Nephron progenitor cell (in vitro differentiated cells): ENCODE data around the gene CFAP65.

Experiments used
- DNase-seq: peaks from one replicate; pipeline ENCODE4 v3.0.0; 2021
- H3K27ac Mint-ChIP-seq: 2 replicates; pipeline ENCODE4 v1.8.0; 2021; ENCODE audit warnings: mild to moderate bottlenecking, moderate library complexity, mixed read lengths
- H3K27me3 Mint-ChIP-seq: 2 replicates; pipeline ENCODE4 v1.8.0; 2021; ENCODE audit warnings: mild to moderate bottlenecking, low read depth, mixed read lengths; ENCODE audit not compliant: poor library complexity
- H3K36me3 Mint-ChIP-seq: 2 replicates; pipeline ENCODE4 v1.8.0; 2021; ENCODE audit warnings: low read depth, mixed read lengths
- H3K4me1 Mint-ChIP-seq: 2 replicates; pipeline ENCODE4 v1.8.0; 2021; ENCODE audit warnings: mixed read lengths
- H3K4me3 Mint-ChIP-seq: 2 replicates; pipeline ENCODE4 v1.8.0; 2021; ENCODE audit warnings: mild to moderate bottlenecking, moderate library complexity, mixed read lengths
- H3K9me3 Mint-ChIP-seq: 2 replicates; pipeline ENCODE4 v1.8.0; 2021; ENCODE audit warnings: mild to moderate bottlenecking, moderate library complexity, mixed read lengths
- CTCF ChIP-seq: fragments of 200-600 bp; sonication (generic); IDR thresholded peaks from 2 replicates; pipeline ENCODE4 v1.5.0; 2021; ENCODE audit warnings: antibody characterized with exemption

CFAP65 gene

DNA sequence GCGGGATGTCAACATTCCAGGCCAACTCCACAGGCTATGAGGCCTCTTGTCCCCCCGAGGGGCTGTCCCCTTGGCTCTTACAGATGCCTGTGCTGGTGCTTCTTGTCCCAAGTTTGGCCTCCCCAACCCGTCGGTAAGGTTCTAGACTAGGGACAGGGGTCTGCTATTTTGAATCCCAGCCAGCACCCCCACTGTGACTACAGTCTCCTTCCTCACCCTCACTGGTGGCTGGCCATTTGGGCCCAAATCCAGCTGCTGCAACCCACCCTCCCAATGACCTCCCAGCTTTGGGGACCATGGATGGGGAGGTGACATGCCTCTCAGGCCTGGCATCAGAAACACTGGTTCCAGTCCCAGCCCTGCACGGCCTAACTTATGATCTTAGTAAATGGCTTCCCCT lies 18.7 kb downstream of the CFAP65 start:
- H3K9me3 Mint-ChIP-seq: no peaks in the 10 kb centered on the region
- no peak for DNase-seq
- H3K27ac Mint-ChIP-seq: no peak overlapping the region
- no peaks in the 10 kb centered on the region for H3K4me1 Mint-ChIP-seq
- no peaks in the 10 kb centered on the region for H3K36me3 Mint-ChIP-seq
- H3K4me3 Mint-ChIP-seq: no peak overlapping the region
- no peak for TF ChIP-seq CTCF
- H3K27me3 Mint-ChIP-seq: peaks cover 60% of the 10 kb centered on the region

DNA sequence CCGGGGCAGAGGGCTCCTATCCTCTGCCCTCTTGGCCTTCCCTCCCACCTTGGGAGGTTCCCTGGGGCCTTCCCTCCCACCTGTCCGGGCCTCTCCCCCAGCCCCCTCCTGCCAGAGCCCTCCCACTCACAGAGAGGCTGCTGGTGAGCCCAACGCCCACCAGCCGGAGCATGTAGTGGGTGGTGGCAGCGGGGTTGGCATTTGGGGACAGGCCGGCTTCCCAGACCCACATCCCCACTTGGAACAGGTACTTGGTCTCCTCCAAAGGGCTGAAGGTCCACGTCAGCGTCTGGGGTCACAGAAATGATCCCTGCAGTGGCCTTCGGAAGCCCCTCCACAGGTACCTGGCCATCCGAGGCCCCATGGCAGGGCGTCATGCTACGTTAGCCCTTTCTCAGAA lies 19.3 kb downstream of the CFAP65 start:
- H3K27me3 Mint-ChIP-seq: peaks cover 60% of the 10 kb centered on the region
- no peak overlapping the region for H3K4me3 Mint-ChIP-seq
- no peaks in the 10 kb centered on the region for H3K36me3 Mint-ChIP-seq
- H3K4me1 Mint-ChIP-seq: no peaks in the 10 kb centered on the region
- H3K9me3 Mint-ChIP-seq: no peaks in the 10 kb centered on the region
- no peak for DNase-seq
- TF ChIP-seq CTCF: no peak
- H3K27ac Mint-ChIP-seq: no peak overlapping the region

DNA sequence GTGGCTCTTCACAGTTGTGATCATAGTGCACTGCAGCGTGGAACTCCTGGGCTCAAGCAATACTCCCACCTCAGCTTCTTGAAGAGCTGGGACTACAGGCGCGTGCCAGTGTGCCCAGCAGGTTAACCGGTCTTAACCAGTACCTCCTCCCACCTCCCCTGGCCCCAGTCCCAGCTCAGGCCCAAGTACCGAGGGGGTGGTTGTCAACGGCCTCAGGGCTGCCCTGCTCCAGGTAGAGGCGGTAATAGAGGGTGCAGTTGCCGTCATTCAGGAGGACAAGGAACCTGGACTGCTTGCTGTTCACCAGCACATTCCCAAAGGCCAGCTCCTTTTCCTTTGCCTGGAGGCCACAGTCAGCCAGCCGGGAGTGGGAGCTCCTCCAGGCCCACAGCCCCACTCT lies 19.7 kb downstream of the CFAP65 start:
- Mint-ChIP-seq H3K4me1 (no peaks in the 10 kb centered on the region), H3K36me3 (no peaks in the 10 kb centered on the region), H3K27me3 (peaks cover 59% of the 10 kb centered on the region), H3K9me3 (no peaks in the 10 kb centered on the region), H3K4me3 (no peak overlapping the region), H3K27ac (no peak overlapping the region)
- DNase-seq: no peak
- no peak for TF ChIP-seq CTCF

DNA sequence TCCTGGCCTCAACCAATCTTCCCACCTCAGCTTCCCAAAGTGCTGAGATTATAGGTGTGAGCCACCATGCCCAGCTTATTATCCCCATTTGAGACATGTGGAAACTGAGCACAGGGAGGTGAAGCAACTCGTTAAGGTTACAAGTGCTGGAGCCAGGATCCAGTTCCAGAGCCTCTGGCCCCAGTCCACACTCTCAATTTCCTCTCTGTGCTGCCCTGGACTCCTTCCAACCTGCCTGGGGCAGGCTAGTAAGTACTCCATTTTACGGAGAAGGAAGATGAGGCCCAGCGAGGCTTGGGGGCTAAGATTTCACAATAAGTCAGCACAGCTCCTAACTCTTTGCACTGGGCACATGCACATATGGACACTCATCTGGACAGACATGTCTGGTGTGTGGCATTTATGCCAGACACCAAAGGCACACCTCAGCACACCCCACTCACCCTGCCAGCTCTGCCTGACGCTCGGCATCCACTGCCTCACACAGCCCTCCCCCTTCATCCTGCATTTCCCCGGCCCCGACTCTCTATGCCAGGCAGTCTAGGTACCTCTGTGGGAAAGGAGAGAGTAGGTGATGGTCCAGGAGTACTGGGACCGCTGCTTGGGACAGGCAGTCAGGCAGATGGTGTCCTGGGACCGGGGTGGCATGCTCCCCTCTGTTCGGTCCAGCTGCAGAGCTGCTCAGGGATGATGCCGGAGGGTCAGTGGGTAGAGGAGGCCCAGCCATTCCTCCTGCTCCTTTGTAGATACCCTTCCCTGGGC lies 20.5 kb downstream of the CFAP65 start:
- Mint-ChIP-seq H3K36me3 (no peaks in the 10 kb centered on the region), H3K4me1 (no peaks in the 10 kb centered on the region), H3K27ac (no peak overlapping the region), H3K9me3 (no peaks in the 10 kb centered on the region), H3K27me3 (peaks cover 59% of the 10 kb centered on the region), H3K4me3 (no peak overlapping the region)
- DNase-seq: no peak
- TF ChIP-seq CTCF: no peak

GRCh38 chr2:219019436-219019835 lies 21.9 kb downstream of the CFAP65 start:
- DNase-seq: no peak

More at GRCh38 chr2:219019436-219019835, 21.9 kb downstream of the CFAP65 start:
- Mint-ChIP-seq H3K4me3 (no peak overlapping the region), H3K4me1 (no peaks in the 10 kb centered on the region), H3K9me3 (no peaks in the 10 kb centered on the region), H3K36me3 (no peaks in the 10 kb centered on the region), H3K27me3 (peaks cover 62% of the 10 kb centered on the region), H3K27ac (no peak overlapping the region)
- TF ChIP-seq CTCF: no peak
